HepG2 (cell line): ENCODE measurements around the gene ZSWIM7. TPM values are rescaled to one million over a fixed set of nuclear protein-coding genes. Genes with fewer than 3 reads are reported as not detected.

ENCODE experiments used
- ATAC-seq: fragments of 200-7000 bp; cut with Tn5 transposase; 3 replicates; pipeline ENCODE4 v1.9.1; 2020; ENCODE audit warnings: mild to moderate bottlenecking, moderate library complexity
- BruUV-seq: library from RNA; stranded (reverse); fragments of 400-500 nt; replicated peaks from 2 replicates; lab custom pipeline; 2021; lab: Mats Ljungman, UMichigan
- CTCF ChIA-PET: fragments of 300-600 bp; formaldehyde crosslinking; extraction: SDS; loops from one replicate; lab custom pipeline; 2021; ENCODE audit warnings: low total read pairs, inconsistent platforms, low intra/inter-chr PET ratio; lab: Yijun Ruan, JAX
- POLR2A ChIA-PET: fragments of 350-600 bp; sonication (Branson Sonifier 250); formaldehyde crosslinking; loops from one replicate; lab custom pipeline; 2020; ENCODE audit warnings: antibody characterized with exemption, inconsistent platforms; lab: Yijun Ruan, JAX
- DNase-seq: peaks from one replicate; pipeline ENCODE4 v3.0.0-alpha.2; 2015; ENCODE audit warnings: low spot score
- FAIRE-seq: peaks from 3 replicates; lab custom pipeline; 2011; peaks lifted over from hg19 to GRCh38; lab: Jason Lieb, UNC
- H2AFZ ChIP-seq: one replicate; pipeline ENCODE4 v1.6.1; 2011; ENCODE audit warnings: low read length, inconsistent platforms
- H3K27ac ChIP-seq: fragments of 300-600 bp; 3 replicates; pipeline ENCODE4 v1.8.0; 2011; ENCODE audit warnings: mixed run types, mild to moderate bottlenecking, mixed read lengths, low read length, inconsistent platforms; ENCODE audit not compliant: insufficient read depth; ENCODE audit errors: extremely low read length
- H3K27me3 ChIP-seq, 2 experiments: fragments of 200-600 bp in 1 of 2; 2 replicates in 1 of 2; 3 replicates in 1 of 2; pipeline versions ENCODE4 v1.6.0 to v1.8.0; 2011; ENCODE audit warnings: low read length in 2 of 2, mild to moderate bottlenecking in 2 of 2, moderate library complexity in 2 of 2, inconsistent platforms in 1 of 2; ENCODE audit not compliant: insufficient read depth in 2 of 2, control insufficient read depth in 1 of 2
- H3K36me3 ChIP-seq, 2 experiments: fragments of 200-600 bp in 1 of 2; replicated peaks in 1 of 2; 2 replicates in 1 of 2; 3 replicates in 1 of 2; pipeline versions ENCODE4 v1.5.1 to v1.8.0; 2011; ENCODE audit warnings: low read length in 2 of 2, inconsistent platforms in 1 of 2; ENCODE audit not compliant: insufficient read depth in 2 of 2, control insufficient read depth in 1 of 2
- H3K4me1 ChIP-seq: 2 replicates; pipeline ENCODE4 v1.5.1; 2012; ENCODE audit warnings: low read length, inconsistent platforms; ENCODE audit not compliant: insufficient read depth
- H3K4me2 ChIP-seq: 2 replicates; pipeline ENCODE4 v1.6.0; 2011; ENCODE audit warnings: low read depth, low read length, inconsistent platforms
- H3K4me3 ChIP-seq, 3 experiments: fragments of 200-600 bp in 1 of 3; sonication (generic), shearing (Covaris generic) in 1 of 3; replicated peaks in 1 of 3; 2 replicates each; pipeline ENCODE4 v1.5.1; 2011 to 2016; ENCODE audit warnings: low read length in 3 of 3, inconsistent platforms in 2 of 3, low read depth in 2 of 3, mild to moderate bottlenecking in 2 of 3, control low read depth in 1 of 3, mixed read lengths in 1 of 3; ENCODE audit not compliant: insufficient read depth in 1 of 3
- H3K79me2 ChIP-seq: one replicate; pipeline ENCODE4 v1.6.1; 2011; ENCODE audit warnings: low read length, inconsistent platforms; ENCODE audit not compliant: insufficient read depth
- H3K9ac ChIP-seq: 2 replicates; pipeline ENCODE4 v1.6.0; 2011; ENCODE audit warnings: mild to moderate bottlenecking, low read depth, low read length, inconsistent platforms; ENCODE audit not compliant: insufficient read depth
- H3K9me3 ChIP-seq: 2 replicates; pipeline ENCODE4 v1.5.1; 2012; ENCODE audit warnings: mild to moderate bottlenecking, low read length
- H4K20me1 ChIP-seq: 2 replicates; pipeline ENCODE4 v1.6.0; 2011; ENCODE audit warnings: inconsistent platforms, mild to moderate bottlenecking, low read length, moderate library complexity; ENCODE audit not compliant: insufficient read depth
- ARNTL ChIP-seq: sonication (generic); formaldehyde crosslinking; IDR thresholded peaks from 2 replicates; pipeline ENCODE4 v1.4.0; 2020; ENCODE audit warnings: mild to moderate bottlenecking, missing genetic modification reagents
- ASH2L ChIP-seq: fragments of 300-600, 200-600 bp; sonication (generic); IDR thresholded peaks from 2 replicates; pipeline ENCODE4 v1.7.0; 2017; ENCODE audit warnings: low read depth, mild to moderate bottlenecking, moderate library complexity, mixed read lengths, low read length; ENCODE audit not compliant: insufficient read length
- HES4 ChIP-seq: sonication (generic); formaldehyde crosslinking; IDR thresholded peaks from 2 replicates; pipeline ENCODE4 v1.9.0; 2021; ENCODE audit warnings: mild to moderate bottlenecking, missing genetic modification reagents, borderline replicate concordance
- HOXA9 ChIP-seq: sonication (generic); formaldehyde crosslinking; IDR thresholded peaks from 2 replicates; pipeline ENCODE4 v1.8.1; 2022; ENCODE audit warnings: missing genetic modification reagents, mild to moderate bottlenecking, moderate library complexity, borderline replicate concordance
- ISX ChIP-seq: sonication (generic); formaldehyde crosslinking; conservative IDR thresholded peaks from 2 replicates; pipeline ENCODE4 v1.5.0; 2020; ENCODE audit warnings: missing genetic modification reagents
- NFKB2 ChIP-seq: sonication (generic); formaldehyde crosslinking; IDR thresholded peaks from 2 replicates; pipeline ENCODE4 v1.4.0; 2020; ENCODE audit warnings: missing genetic modification reagents, borderline replicate concordance
- NONO ChIP-seq, 2 experiments: fragments of 450-650 bp in 1 of 2; sonication (generic) in 1 of 2; formaldehyde crosslinking in 1 of 2; IDR thresholded peaks in 1 of 2; conservative IDR thresholded peaks in 1 of 2; 2 replicates each; pipeline versions ENCODE4 v1.6.1 to v1.8.0; 2017 to 2022; ENCODE audit warnings: mild to moderate bottlenecking in 1 of 2, missing genetic modification reagents in 1 of 2, moderate library complexity in 1 of 2
- SPEN ChIP-seq: sonication (generic); formaldehyde crosslinking; IDR thresholded peaks from 2 replicates; pipeline ENCODE4 v1.5.1; 2020; ENCODE audit warnings: low read depth, mild to moderate bottlenecking, missing genetic modification reagents
- SRSF4 ChIP-seq: fragments of 200-400 bp; formaldehyde crosslinking; IDR thresholded peaks from one replicate; pipeline ENCODE4 v1.6.1; 2018; ENCODE audit warnings: mild to moderate bottlenecking, low read depth, low read length, moderate library complexity; ENCODE audit not compliant: poor library complexity, severe bottlenecking
- SRSF9 ChIP-seq: fragments of 200-400 bp; formaldehyde crosslinking; IDR thresholded peaks from 2 replicates; pipeline ENCODE4 v1.6.1; 2018; ENCODE audit warnings: borderline replicate concordance, mild to moderate bottlenecking, low read depth, low read length; ENCODE audit not compliant: insufficient read depth, poor library complexity, severe bottlenecking
- THYN1 ChIP-seq: sonication (generic); formaldehyde crosslinking; IDR thresholded peaks from 2 replicates; pipeline ENCODE4 v1.8.1; 2023; ENCODE audit warnings: low read depth, mild to moderate bottlenecking, moderate library complexity, missing genetic modification reagents, borderline replicate concordance
- ZBTB20 ChIP-seq: sonication (generic); formaldehyde crosslinking; IDR thresholded peaks from 2 replicates; pipeline ENCODE4 v1.8.1; 2023; ENCODE audit warnings: missing genetic modification reagents, low read depth, mild to moderate bottlenecking, borderline replicate concordance
- ZNF317 ChIP-seq: sonication (generic); formaldehyde crosslinking; IDR thresholded peaks from 2 replicates; pipeline ENCODE4 v1.5.0; 2020; ENCODE audit warnings: mild to moderate bottlenecking, missing genetic modification reagents
- ZNF350 ChIP-seq: sonication (generic); formaldehyde crosslinking; IDR thresholded peaks from 2 replicates; pipeline ENCODE4 v1.4.0; 2020; ENCODE audit warnings: mild to moderate bottlenecking, low read depth, missing genetic modification reagents, borderline replicate concordance
- ZNF605 ChIP-seq: sonication (generic); formaldehyde crosslinking; IDR thresholded peaks from 2 replicates; pipeline ENCODE4 v1.8.0; 2022; ENCODE audit warnings: mild to moderate bottlenecking, missing genetic modification reagents
- ZNF607 ChIP-seq: sonication (generic); formaldehyde crosslinking; IDR thresholded peaks from 2 replicates; pipeline ENCODE4 v1.5.1; 2020; ENCODE audit warnings: missing genetic modification reagents, mild to moderate bottlenecking, borderline replicate concordance
- ZNF770 ChIP-seq: sonication (generic); formaldehyde crosslinking; IDR thresholded peaks from 2 replicates; pipeline ENCODE4 v1.5.0; 2020; ENCODE audit warnings: mild to moderate bottlenecking, missing genetic modification reagents
- WGBS: methylation state at CpG from one replicate; pipeline ENCODE4 v1.1.6; 2017; ENCODE audit warnings: low lambda C conversion rate; 5-methylcytosine and 5-hydroxymethylcytosine counted together
- in situ Hi-C: cut with HindIII; loops from 2 replicates; pipeline ENCODE4 v1.10.0; 2017; ENCODE audit warnings: low pct_unique_long_range_greater_than_20kb; ENCODE audit not compliant: extremely low pct_ligation_motif_present
- intact Hi-C: fragments of 100-400 bp; cut with micrococcal nuclease; formaldehyde crosslinking; loops from one replicate; pipeline ENCODE4 v1.10.0; 2022; ENCODE audit not compliant: unreplicated experiment
- polyA plus RNA-seq, 8 experiments: library from polyadenylated mRNA; depleted of rRNA in 3 of 8; stranded (reverse) in 7 of 8; unstranded in 1 of 8; fragments of >200 nt; fragmentation: Illumina TruSeq in 4 of 8; extraction: Trizol in 4 of 8; gene quantifications; 2 replicates each; pipeline versions ENCODE4 v1.2.1 to v1.2.3, GENCODE V29; 2011 to 2016; ENCODE audit warnings: low read depth in 4 of 8, missing spikeins in 1 of 8, mixed read lengths in 1 of 8; ENCODE audit not compliant: insufficient read depth in 1 of 8
- total RNA-seq, 5 experiments: library from RNA; depleted of rRNA; stranded (reverse); fragments of >200 nt; fragmentation: Illumina TruSeq; extraction: Trizol; gene quantifications; 2 replicates each; pipeline ENCODE4 v1.2.3, GENCODE V29; 2016; ENCODE audit warnings: low read depth in 1 of 5

The ZSWIM7 gene
- total and polyA plus RNA-seq, 2 of the 13 experiments (the other 11 are each of a cell fraction or from before 2014, with no cell fraction given), result 13.1 to 28.1 TPM

- 0 out of 2 replicates have a peak, but pooled peaks have one; percentile 35 for TF ChIP-seq ZNF770 (CRISPR knock-in tag)
Observed at GRCh38 chr17:15945527-15946191, 53.8 kb downstream of the ZSWIM7 start (continued).

GRCh38 chr17:15944759-15945526, 54.6 kb downstream of the ZSWIM7 start, which contains the start of gene ADORA2B:
Gene ADORA2B (plus strand): TSS chr17:15945130. CDS start chr17:15945249, 119 bp downstream.
- ChIA-PET CTCF (interaction anchor here (1.8 kb wide), 1 partner anchor 54 kb away, joined by 7 read pairs; the partner anchor contains the start of genes TTC19 and ZSWIM7), POLR2A (interaction anchor here (1.3 to 2.6 kb wide), 4 partner anchors 13 to 54 kb away, joined by 4 to 18 read pairs (median 10); partner anchors contain the start of genes TTC19 and ZSWIM7)
- H4K20me1 ChIP-seq, result no peaks in the 10 kb centered on the region
- H3K4me3 ChIP-seq, result peak within 1 kb of the TSS; percentile 66 to 83 (median 79)
- H3K27me3 ChIP-seq, result no peaks in the 10 kb centered on the region; a peak in 3 of 5 replicates
- peaks cover 28% of the 10 kb centered on the region for H3K79me2 ChIP-seq
- no TSS peak for BruUV-seq
- peak; percentile 60 for DNase-seq
- H3K9ac ChIP-seq, result peak within 1 kb of the TSS; percentile 68
- intact Hi-C loops, result loop anchor here (2.0 kb wide), 2 partner anchors 54 to 116 kb away; partner anchors contain the start of genes TTC19 and ZSWIM7
- FAIRE-seq, result no peak
- H3K9me3 ChIP-seq, result no peaks in the 10 kb centered on the region
- peak within 1 kb of the TSS; percentile 100 for H3K4me2 ChIP-seq
- ATAC-seq, result peak; percentile 85
- WGBS, result no CpG with 5 or more reads among the region's 88 CpGs
- peak within 1 kb of the TSS; percentile 45 for H3K27ac ChIP-seq
- peaks cover 46% of the 10 kb centered on the region for H3K4me1 ChIP-seq
- peaks cover 0 to 5% of the 10 kb centered on the region in 2 experiments; a peak in 1 of 5 replicates for H3K36me3 ChIP-seq
- in situ Hi-C loops, result loop anchor here (5.0 to 25.0 kb wide), 2 partner anchors 52 to 108 kb away; partner anchors contain the start of genes TTC19 and ZSWIM7
- no peak within 1 kb of the TSS for H2AFZ ChIP-seq
- TF ChIP-seq ZNF607, result no peak; the same call in 1 of the 2 replicates
- peak; percentile 44; the same call in 1 of the 2 replicates for TF ChIP-seq ZNF605
- TF ChIP-seq NFKB2 (CRISPR knock-in tag), result 0 out of 2 replicates have a peak, but pooled peaks have one; percentile 40
- TF ChIP-seq ISX (CRISPR knock-in tag), result no peak
- no peak for TF ChIP-seq NONO (IDR thresholded peaks at IDR 0.05)
- TF ChIP-seq NONO (CRISPR knock-in tag; conservative IDR thresholded peaks at IDR 0.05), result peak; percentile 88; the same call in 1 of the 2 replicates
- TF ChIP-seq ASH2L, result no peak
- no peak for TF ChIP-seq SRSF4
- no peak for TF ChIP-seq ZBTB20 (CRISPR knock-in tag)
- peak; percentile 75 for TF ChIP-seq SPEN
- no peak; the same call in none of the 2 replicates for TF ChIP-seq HES4 (CRISPR knock-in tag)
- no peak for TF ChIP-seq ZNF350 (CRISPR knock-in tag)
- TF ChIP-seq ARNTL (CRISPR knock-in tag), result peak; percentile 44; the same call in 1 of the 2 replicates
- TF ChIP-seq ZNF317, result peak; percentile 44; the same call in 1 of the 2 replicates
- 0 out of 2 replicates have a peak, but pooled peaks have one; percentile 29 for TF ChIP-seq HOXA9 (CRISPR knock-in tag)
- no peak for TF ChIP-seq SRSF9
- TF ChIP-seq THYN1 (CRISPR knock-in tag), result no peak
